TTC549 (cell line): ENCODE measurements around the gene TRIM65.

ENCODE experiments used
- FAIRE-seq: peaks from 2 replicates; lab custom pipeline; 2012; peaks lifted over from hg19 to GRCh38; lab: Jason Lieb, UNC

The TRIM65 gene

GRCh38 chr17:75896415-75897159 is at the start of gene TRIM65:
Gene TRIM65 (minus strand): TSS chr17:75896951. CDS start chr17:75896937, 14 bp downstream.
- FAIRE-seq: no peak

GRCh38 chr17:75945211-75945610 is 48.5 kb upstream of the TRIM65 start:
- no peak for FAIRE-seq

GRCh38 chr17:75943491-75943890 is 46.7 kb upstream of the TRIM65 start:
- no peak for FAIRE-seq

GRCh38 chr17:75942473-75942872 is 45.7 kb upstream of the TRIM65 start:
- no peak for FAIRE-seq

- FAIRE-seq: no peak
Observed at GRCh38 chr17:75941442-75941819, 44.7 kb upstream of the TRIM65 start.

- FAIRE-seq: no peak
Observed at GRCh38 chr17:75940727-75941441, 44.1 kb upstream of the TRIM65 start, which contains the start of gene FBF1. Gene FBF1 (minus strand): TSS chr17:75941042. CDS start chr17:75938149, 2,893 bp downstream.

GRCh38 chr17:75937652-75938051 is 40.9 kb upstream of the TRIM65 start:
- no peak for FAIRE-seq

GRCh38 chr17:75933808-75934207 is 37.1 kb upstream of the TRIM65 start:
- no peak for FAIRE-seq

GRCh38 chr17:75932852-75933251 is 36.1 kb upstream of the TRIM65 start:
- FAIRE-seq: no peak

- FAIRE-seq: no peak
Observed at GRCh38 chr17:75931062-75931461, 34.3 kb upstream of the TRIM65 start.

- FAIRE-seq: no peak
Observed at GRCh38 chr17:75927286-75927922, 30.7 kb upstream of the TRIM65 start.

- FAIRE-seq: no peak
Observed at GRCh38 chr17:75926456-75926855, 29.7 kb upstream of the TRIM65 start.

- FAIRE-seq: no peak
Observed at GRCh38 chr17:75925912-75926311, 29.2 kb upstream of the TRIM65 start.

GRCh38 chr17:75925103-75925502 is 28.4 kb upstream of the TRIM65 start:
- FAIRE-seq: no peak

- no peak for FAIRE-seq
Observed at GRCh38 chr17:75922963-75923874, 26.5 kb upstream of the TRIM65 start.

- no peak for FAIRE-seq
Observed at GRCh38 chr17:75922173-75922961, 25.6 kb upstream of the TRIM65 start.

- no peak for FAIRE-seq
Observed at GRCh38 chr17:75921596-75921995, 24.8 kb upstream of the TRIM65 start.

- no peak for FAIRE-seq
Observed at GRCh38 chr17:75920045-75920560, 23.4 kb upstream of the TRIM65 start.

- no peak for FAIRE-seq
Observed at GRCh38 chr17:75919611-75920010, 22.9 kb upstream of the TRIM65 start.

- FAIRE-seq: no peak
Observed at GRCh38 chr17:75917917-75918445, 21.2 kb upstream of the TRIM65 start.
